Stimulated activated CD4-positive, alpha-beta T cell treated with anti-CD3 and anti-CD28 coated beads, Interleukin-15, amount 100 ng/mL, for 48 hours (primary cell): ENCODE results near the gene SMG1.
A peak's percentile ranks its signal among the peaks of the same experiment; 100 is the strongest.
"Not testable (repeated sequence)": the region's sequence is repeated elsewhere in the genome, so short reads cannot be mapped to it uniquely, and the experiment has no call there.

Experiments used
- DNase-seq, 2 donors: peaks; one replicate each; pipeline ENCODE4 v3.0.0-alpha.2; 2020; ENCODE audit warnings: low read depth in 2 of 2

The SMG1 gene

DNA sequence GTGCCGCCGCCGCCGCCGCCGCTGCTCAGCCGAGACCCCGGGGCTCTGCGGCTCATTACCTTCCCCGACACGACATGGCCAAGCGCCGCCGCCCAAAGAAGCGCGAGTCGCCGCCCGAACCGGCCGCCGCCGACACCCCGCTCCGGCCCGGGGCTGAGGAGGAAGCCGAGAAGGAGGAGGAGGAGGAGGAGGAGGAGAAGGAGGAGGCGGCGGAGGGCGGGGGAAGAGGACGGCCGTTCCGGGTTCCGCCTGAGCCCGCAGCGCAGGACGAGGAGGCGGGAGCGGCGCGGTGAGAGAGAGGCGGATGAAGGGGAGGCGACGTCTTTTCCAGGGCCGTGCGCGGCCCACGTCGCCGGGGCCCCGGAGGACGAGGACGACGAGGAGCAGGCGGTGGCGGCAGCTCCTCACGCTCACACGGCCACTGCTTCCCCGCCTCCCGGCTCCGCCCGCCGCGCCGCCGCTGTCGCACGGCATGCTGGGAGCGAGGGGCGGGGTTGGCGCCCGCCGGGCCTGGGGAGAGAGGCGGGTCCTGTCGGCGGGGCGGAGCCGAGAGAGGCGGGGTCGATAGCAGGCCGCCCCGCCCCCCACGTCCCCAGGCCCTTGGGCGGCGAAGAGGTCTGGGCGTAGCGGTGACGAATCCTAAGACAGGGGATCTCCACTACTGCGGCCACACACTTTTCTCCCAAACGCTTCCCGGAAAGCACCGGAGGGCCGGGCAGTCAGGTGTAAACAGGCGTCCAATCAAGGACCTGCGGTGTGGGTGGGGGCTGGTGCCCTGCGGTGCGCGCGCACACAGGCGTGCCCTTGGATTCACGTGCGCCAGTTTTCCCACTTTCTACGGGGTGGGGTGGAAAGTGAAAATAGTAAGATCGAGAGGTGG, at the start of gene SMG1:
Gene SMG1 (minus strand): TSS at position 423 of the 880 bp plus-strand sequence. CDS start 367 bp downstream, at position 56.
- peak; percentile 91 to 92 for DNase-seq

GRCh38 chr16:18975109-18975508, 48.9 kb upstream of the SMG1 start:
- DNase-seq = no peak

GRCh38 chr16:18969855-18970240, 43.6 kb upstream of the SMG1 start:
- no peak for DNase-seq

DNA sequence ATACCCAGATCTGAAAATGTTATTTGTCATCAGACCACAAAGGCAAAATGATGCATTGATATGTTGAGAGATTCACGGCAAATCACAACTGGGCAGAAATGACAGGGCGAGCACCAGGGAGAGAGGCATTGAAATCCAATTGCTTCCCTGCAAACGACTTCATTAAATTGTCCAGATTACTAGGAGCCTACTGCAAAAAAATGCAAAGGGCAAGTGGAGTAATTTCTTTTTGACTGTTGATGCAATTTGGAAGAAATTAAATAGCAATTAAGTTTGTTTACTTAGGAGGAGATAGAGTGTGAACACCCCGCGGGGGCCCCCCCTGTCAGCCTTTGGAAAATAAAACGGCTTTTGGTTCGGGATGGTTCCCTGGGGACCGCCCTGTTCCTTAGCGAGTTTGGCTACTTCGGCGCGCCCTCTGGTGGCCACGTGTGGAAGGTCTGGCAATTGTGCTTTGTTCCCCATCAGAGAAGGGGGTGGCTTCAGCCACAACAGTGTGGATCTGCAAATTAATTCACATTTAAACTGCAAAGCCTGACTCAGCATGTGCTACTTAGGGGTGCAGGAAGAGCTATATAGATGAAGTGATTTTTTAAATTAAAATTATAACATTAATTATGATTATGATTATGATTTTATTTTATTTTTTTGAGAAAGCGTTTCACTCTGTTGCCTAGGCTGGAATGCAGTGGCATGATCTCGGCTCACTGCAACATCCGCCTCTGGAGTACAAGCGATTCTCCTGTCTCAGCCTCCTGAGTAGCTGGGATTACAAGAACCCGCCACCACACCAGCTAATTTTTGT, 43.0 kb upstream of the SMG1 start:
- peak; percentile 58 to 67 for DNase-seq

GRCh38 chr16:18966791-18967190, 40.6 kb upstream of the SMG1 start:
- DNase-seq = no peak

DNA sequence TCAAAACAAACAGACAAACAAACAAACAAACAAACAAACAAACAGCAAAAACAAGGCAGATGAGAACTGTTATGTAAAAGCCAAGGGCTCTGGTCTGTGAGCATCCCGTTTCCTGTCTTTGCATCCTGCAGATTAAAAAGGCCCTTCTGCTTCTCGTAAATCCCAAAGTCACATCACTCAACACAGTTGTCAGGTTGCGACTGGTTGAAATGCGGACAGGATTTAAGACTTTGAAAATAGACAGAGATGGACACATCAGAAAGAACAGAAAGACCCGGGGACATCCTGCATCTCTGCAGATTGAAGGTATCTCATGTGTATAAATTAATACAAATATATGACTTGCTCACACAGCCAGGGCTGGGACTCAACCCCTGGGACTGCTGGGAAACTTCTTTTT, 39.3 kb upstream of the SMG1 start:
- DNase-seq = no peak

GRCh38 chr16:18959031-18959505, 32.9 kb upstream of the SMG1 start:
- DNase-seq = no peak

- no peak for DNase-seq
Observed at GRCh38 chr16:18958621-18959029, 32.4 kb upstream of the SMG1 start.

DNA sequence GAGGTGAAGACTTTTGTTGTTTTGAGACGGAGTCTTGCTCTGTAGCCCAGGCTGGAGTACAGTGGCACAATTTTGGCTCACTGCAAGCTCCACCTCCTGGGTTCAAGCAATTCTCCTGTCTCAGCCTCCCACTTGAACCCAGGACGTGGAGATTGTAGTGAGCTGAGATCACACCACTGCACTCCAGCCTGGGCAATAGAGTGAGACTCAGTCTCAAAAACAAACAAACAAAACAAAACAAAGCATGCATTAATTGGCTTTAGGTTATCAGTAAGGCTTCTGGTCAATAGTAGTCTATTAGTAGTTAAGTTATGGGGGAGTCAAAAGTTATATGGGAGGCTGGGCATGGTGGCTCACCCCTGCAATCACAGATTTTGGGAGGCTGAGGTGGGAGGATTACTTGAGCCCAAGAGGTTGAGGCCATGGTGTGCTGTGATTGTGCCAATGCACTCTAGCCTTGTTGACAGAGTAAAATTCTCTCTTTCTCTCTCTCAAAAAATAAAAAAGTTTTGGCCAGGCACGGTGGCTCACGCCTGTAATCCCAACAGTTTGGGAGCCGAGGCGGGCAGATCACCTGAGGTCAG, 30.5 kb upstream of the SMG1 start:
- DNase-seq = not testable (repeated sequence)

DNA sequence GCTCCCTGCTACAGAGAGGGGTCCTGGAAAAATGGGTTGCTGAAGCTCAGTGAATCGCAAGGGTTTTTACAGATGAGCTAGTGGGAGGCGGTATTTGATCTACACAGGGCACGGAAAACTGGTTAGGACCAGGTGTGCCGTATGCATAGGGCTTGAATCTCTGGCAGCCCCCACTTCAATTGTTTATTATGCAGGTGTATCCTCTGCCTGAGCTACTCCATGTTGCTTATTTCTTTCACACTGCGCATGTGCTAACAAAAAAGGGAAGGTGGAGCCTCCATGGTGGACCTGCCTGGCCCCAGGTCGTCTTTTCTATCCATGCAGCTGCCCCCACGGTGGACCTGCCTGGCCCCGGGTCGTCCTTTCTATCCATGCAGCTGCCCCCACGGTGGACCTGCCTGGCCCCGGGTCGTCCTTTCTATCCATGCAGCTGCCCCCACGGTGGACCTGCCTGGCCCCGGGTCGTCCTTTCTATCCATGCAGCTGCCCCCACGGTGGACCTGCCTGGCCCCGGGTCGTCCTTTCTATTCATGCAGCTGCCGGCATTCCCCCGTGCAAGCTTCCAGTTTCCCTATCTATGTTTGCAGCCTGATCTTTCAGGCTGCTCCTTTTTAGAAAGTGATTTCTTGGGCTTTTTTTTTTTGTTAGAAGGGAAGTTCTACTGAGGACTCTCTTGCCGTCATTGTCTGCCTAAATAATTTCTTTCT, 29.8 kb upstream of the SMG1 start:
- peak in 1 of 2 donors; percentile 20 for DNase-seq

DNA sequence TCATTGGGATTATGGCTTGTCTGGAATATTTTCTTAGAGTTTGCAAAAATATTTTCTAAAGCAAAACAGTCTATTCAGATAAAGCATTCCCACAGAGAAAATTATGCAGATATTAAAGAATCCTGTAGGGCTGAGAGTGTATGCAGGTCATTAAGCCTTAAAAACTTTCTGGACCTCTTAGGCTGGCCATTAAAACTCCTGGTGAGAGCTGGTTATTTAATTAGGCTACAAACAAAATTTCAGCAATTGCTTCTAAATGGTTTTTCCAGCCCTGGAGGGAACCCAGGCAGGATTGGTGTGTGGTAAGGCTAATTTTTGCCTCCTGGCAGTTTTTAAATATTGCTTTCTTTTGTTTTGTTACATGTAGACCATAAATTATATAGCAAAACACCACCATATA, 27.3 kb upstream of the SMG1 start:
- no peak for DNase-seq

DNA sequence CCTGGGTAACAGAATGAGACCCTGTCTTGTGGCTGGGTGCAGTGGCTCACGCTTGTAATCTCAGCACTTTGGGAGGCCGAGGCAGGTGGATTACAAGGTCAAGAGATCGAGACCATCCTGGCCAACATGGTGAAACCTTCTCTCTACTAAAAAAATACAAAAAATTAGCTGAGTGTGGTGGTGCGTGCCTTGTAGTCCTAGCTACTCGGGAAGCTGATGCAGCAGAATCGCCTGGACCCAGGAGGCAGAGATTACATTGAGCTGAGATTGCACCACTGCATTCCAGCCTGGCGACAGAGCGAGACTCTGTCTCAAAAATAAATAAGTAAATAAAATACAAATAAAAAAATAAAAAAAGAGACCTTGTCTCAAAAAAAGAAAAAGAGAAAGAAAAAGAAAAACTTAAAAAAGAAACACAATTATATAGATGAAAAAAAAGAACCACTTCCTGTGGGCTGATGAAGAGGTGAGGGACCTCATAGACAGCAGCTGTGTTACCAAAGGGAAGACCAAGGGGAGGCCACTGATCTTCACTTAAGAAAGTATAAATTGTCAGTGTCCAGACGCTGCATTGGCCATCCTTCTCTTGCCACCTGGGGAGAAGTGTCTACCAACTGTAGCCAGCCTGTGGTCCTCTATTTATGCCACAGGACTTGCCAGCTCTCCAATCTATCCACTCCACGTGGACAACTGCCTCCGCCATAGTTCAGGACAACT, 24.4 kb upstream of the SMG1 start:
- no peak for DNase-seq

DNA sequence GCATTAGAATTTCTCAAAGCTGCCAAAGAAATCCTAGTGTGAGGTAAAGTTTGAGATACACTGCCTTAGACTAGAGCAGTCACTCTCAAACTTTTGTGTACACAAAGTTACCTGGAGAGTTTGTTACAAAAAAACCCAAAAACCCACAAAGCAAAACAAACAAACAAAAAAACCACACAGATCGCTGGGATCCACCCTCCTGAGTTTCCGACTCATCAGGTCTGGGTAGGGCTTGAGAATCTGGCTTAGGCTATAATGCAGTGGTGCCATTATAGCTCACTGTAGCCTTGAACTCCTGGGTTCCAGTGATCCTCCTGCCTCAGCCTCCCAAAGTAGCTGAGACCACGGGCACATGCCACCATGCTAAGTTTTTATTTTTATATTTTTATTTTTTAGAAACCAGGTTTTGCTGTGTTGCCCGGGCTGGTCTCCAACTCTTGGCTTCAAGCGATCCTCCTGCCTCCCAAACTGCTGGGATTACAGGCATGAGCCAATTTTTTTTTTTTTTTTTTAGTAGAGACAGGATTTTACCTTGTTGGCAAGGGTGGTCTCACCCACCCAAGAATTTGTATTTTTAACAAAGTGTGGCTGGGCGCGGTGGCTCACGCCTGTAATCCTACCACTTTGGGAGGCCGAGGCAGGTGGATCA, 22.3 kb upstream of the SMG1 start:
- no peak for DNase-seq

DNA sequence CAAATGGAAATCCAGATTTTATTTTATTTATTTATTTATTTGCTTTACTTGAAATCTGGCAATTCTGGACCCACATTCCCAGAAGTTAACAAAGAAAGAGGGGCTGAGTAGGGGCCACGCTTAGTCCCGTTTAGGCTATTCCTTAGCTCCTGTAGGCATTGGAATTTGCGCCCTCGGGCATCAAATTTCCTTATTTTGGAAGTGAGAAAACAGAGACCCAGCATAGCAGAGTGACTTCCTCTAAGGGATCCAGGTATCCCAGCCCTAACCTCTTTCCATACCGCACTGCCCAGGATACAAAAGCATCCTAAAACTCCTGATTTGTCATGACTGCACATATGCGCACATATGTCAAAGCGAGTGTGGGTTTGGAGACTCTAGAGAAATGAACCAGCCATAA, 19.0 kb upstream of the SMG1 start:
- DNase-seq = no peak

- DNase-seq = no peak
Observed at GRCh38 chr16:18943414-18943813, 17.2 kb upstream of the SMG1 start.

GRCh38 chr16:18942061-18942460, 15.9 kb upstream of the SMG1 start:
- DNase-seq = no peak

DNA sequence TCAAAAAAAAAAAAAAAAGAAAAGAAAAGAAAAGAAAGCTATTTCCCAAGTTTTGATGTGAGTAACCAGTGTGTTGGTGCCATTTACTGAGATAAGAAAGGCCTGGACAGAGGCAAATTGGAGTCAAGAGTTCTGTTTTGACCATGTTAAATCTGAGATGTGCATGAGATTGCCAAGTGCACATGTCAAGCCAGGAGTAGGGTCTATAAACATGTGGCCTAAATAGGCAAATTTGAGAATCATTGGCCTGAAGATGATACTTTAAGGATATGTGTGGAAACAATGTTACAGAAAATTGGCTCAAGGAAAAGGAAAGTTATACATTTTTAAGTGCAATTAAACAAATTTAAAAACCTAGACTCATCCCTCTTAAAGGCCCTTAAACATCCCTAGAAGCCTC, 15.3 kb upstream of the SMG1 start:
- DNase-seq = no peak

DNA sequence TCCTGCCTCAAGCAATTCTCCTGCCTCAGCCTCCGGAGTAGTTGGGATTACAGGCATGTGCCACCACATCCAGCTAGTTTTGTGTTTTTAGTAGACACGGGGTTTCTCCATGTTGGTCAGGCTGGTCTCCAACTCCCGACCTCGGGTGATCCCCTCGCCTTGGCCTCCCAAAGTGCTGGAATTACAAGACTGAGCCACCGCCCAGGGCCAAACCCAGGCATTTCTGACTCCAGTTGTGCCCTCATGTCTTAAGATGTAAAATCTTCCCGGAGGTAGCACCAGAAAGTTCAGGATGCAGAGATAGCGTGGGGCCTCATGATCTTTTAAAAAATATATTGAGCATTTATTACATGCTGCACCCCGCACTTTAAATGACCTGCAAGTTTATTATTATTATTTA, 12.8 kb upstream of the SMG1 start:
- DNase-seq = no peak

DNA sequence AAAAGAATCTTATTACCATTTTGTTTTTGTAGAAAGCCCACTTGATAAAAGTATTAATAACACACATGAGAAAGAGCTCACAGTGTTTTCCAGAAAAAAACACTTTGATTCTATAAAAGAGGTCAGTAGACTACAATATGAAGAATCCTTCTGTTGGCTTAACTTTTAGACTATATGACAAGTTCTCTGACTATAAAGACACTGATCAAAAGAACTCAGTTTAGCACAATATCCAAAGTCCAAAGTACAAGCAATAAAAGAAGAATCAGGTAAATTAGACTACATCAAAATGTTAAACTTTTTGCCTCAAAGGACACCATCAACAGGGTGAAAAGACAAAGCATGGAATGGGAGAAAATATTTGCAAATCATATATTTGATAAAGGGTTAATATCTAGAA, 11.2 kb upstream of the SMG1 start:
- DNase-seq = no peak

DNA sequence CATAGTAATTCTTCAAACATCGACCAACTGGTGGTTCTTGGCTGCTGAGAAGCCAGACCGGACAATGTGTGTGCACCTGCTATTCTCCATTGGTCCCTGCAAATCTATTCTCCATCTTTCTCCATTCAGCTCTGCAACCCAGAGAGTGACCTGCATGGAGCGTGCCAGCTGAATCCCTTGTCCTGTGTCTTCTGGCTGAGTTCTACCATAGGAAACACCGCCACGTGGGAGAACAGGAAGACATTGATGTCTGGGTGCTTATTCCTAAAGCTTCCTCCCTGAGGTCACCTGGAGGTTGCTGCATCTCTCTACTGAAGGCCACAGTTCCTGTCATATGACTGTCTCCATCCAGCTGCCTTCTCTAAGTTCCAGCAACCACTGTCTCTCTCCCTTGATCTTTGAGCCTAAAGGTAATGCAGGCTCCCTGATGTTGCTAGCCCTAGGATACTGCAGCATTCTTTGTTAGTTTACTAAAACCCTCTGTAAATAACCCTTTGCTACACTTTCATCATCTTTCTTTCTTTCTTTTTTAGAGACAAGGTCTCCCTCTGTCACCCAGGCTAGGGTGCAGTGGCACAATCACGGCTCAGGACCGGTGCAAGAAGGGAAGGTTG, 10.6 kb upstream of the SMG1 start:
- no peak for DNase-seq
